ENCODE results near the gene APIP. TPM values are rescaled to one million over a fixed set of nuclear protein-coding genes. Genes with fewer than 3 reads are reported as not detected.
A peak's percentile ranks its signal among the peaks of the same experiment; 100 is the strongest.

The APIP gene
- 30.9 TPM for total RNA-seq

- peak; percentile 97 for DNase-seq
Measured at GRCh38 chr11:34916015-34916842, at the start of gene APIP, which contains the start of gene PDHX. APIP (minus strand) TSS chr11:34916379; CDS start chr11:34916284, 95 bp downstream. PDHX (plus strand) TSS chr11:34916618; CDS start chr11:34916656, 38 bp downstream.

GRCh38 chr11:34964610-34965331 lies 48.6 kb upstream of the APIP start:
- DNase-seq = no peak

GRCh38 chr11:34963351-34963750 lies 47.2 kb upstream of the APIP start:
- DNase-seq = no peak

- DNase-seq = no peak
Measured at GRCh38 chr11:34962034-34962433, 45.9 kb upstream of the APIP start.

GRCh38 chr11:34960277-34960676 lies 44.1 kb upstream of the APIP start:
- no peak for DNase-seq

GRCh38 chr11:34959770-34960169 lies 43.6 kb upstream of the APIP start:
- no peak for DNase-seq

- DNase-seq = no peak
Measured at GRCh38 chr11:34957606-34958005, 41.4 kb upstream of the APIP start.

GRCh38 chr11:34957206-34957605 lies 41.0 kb upstream of the APIP start:
- no peak for DNase-seq

- DNase-seq = no peak
Measured at GRCh38 chr11:34953955-34954354, 37.8 kb upstream of the APIP start.

GRCh38 chr11:34948696-34949095 lies 32.5 kb upstream of the APIP start:
- DNase-seq = no peak

GRCh38 chr11:34944692-34945091 lies 28.5 kb upstream of the APIP start:
- no peak for DNase-seq

- no peak for DNase-seq
Measured at GRCh38 chr11:34941688-34942087, 25.5 kb upstream of the APIP start.

GRCh38 chr11:34940026-34940677 lies 24.0 kb upstream of the APIP start:
- no peak for DNase-seq

GRCh38 chr11:34938611-34939010 lies 22.4 kb upstream of the APIP start:
- DNase-seq = no peak

- DNase-seq = no peak
Measured at GRCh38 chr11:34936945-34937629, 20.9 kb upstream of the APIP start.

GRCh38 chr11:34929794-34930763 lies 13.9 kb upstream of the APIP start:
- DNase-seq = no peak

GRCh38 chr11:34928960-34929680 lies 12.9 kb upstream of the APIP start:
- no peak for DNase-seq

- DNase-seq = no peak
Measured at GRCh38 chr11:34928268-34928959, 12.2 kb upstream of the APIP start.

GRCh38 chr11:34926831-34927132 lies 10.6 kb upstream of the APIP start:
- no peak for DNase-seq
